Measurements from ENCODE around the gene PREPL.

The PREPL gene

GRCh38 chr2:44361330-44362206 is at the start of gene PREPL, which contains the start of gene CAMKMT:
Gene PREPL, minus strand, starts transcription at chr2:44361494. Its CDS starts 15,152 bp downstream, at chr2:44346342.
Gene CAMKMT, plus strand, starts transcription at chr2:44361947.
- H3K9me3 ChIP-seq (replicated peaks; ENCODE audit: insufficient read depth, low read length): no peaks in the 10 kb centered on the region
- H3K9me2 ChIP-seq (replicated peaks; ENCODE audit: insufficient read depth, low read length): no peaks in the 10 kb centered on the region
- peaks cover 6% of the 10 kb centered on the region for H3F3A ChIP-seq (ENCODE audit: insufficient read depth, low read length)
- H4K20me1 ChIP-seq (ENCODE audit: insufficient read depth, low read length): no peaks in the 10 kb centered on the region
- H3K4me3 ChIP-seq (ENCODE audit: low read length): peak within 1 kb of the TSS; percentile 75
- peak within 1 kb of the TSS; percentile 86 for H3K27ac ChIP-seq (ENCODE audit: low read length)
- H3K9ac ChIP-seq (ENCODE audit: low read length): peak within 1 kb of the TSS; percentile 94
- peak; percentile 97 for DNase-seq
- peaks cover 13% of the 10 kb centered on the region; the same call in 1 of the 2 replicates for H3K4me1 ChIP-seq (ENCODE audit: low read length)
- H3K79me2 ChIP-seq (ENCODE audit: low read length): peaks cover 57% of the 10 kb centered on the region
- H3K36me3 ChIP-seq (replicated peaks; ENCODE audit: insufficient read depth, low read length): no peaks in the 10 kb centered on the region
- H3K27me3 ChIP-seq (replicated peaks; ENCODE audit: insufficient read depth, low read length): no peaks in the 10 kb centered on the region
- peak within 1 kb of the TSS; percentile 79 for H3K4me2 ChIP-seq (ENCODE audit: low read depth, low read length)
- H2AFZ ChIP-seq (ENCODE audit: low read length): peak within 1 kb of the TSS; percentile 78
- no peak for TF ChIP-seq CTCF (IDR thresholded peaks at IDR 0.05; ENCODE audit: low read length)
- TF ChIP-seq EZH2 (optimal IDR thresholded peaks at IDR 0.05; ENCODE audit: low read depth, low read length): no peak
- no peak for TF ChIP-seq EZH2phosphoT487 (IDR thresholded peaks at IDR 0.05; ENCODE audit: low read length)

GRCh38 chr2:44398243-44398897 is 37.1 kb upstream of the PREPL start:
- Histone ChIP-seq H3K4me2 (ENCODE audit: low read depth, low read length) (no peak overlapping the region), H3K4me3 (ENCODE audit: low read length) (no peak overlapping the region), H2AFZ (ENCODE audit: low read length) (no peak overlapping the region), H3K27ac (ENCODE audit: low read length) (no peak overlapping the region), H3K9me2 (replicated peaks; ENCODE audit: insufficient read depth, low read length) (no peaks in the 10 kb centered on the region), H3K36me3 (replicated peaks; ENCODE audit: insufficient read depth, low read length) (no peaks in the 10 kb centered on the region), H4K20me1 (ENCODE audit: insufficient read depth, low read length) (no peaks in the 10 kb centered on the region), H3K9me3 (replicated peaks; ENCODE audit: insufficient read depth, low read length) (no peaks in the 10 kb centered on the region), H3K4me1 (ENCODE audit: low read length) (no peaks in the 10 kb centered on the region), H3K9ac (ENCODE audit: low read length) (no peak overlapping the region), H3K27me3 (replicated peaks; ENCODE audit: insufficient read depth, low read length) (no peaks in the 10 kb centered on the region), H3F3A (ENCODE audit: insufficient read depth, low read length) (no peaks in the 10 kb centered on the region), H3K79me2 (ENCODE audit: low read length) (no peaks in the 10 kb centered on the region)
- TF ChIP-seq CTCF (IDR thresholded peaks at IDR 0.05; ENCODE audit: low read length): no peak
- no peak for TF ChIP-seq EZH2phosphoT487 (IDR thresholded peaks at IDR 0.05; ENCODE audit: low read length)
- no peak for TF ChIP-seq EZH2 (optimal IDR thresholded peaks at IDR 0.05; ENCODE audit: low read depth, low read length)
- no peak for DNase-seq

GRCh38 chr2:44397447-44398175 is 36.3 kb upstream of the PREPL start:
- TF ChIP-seq EZH2phosphoT487 (IDR thresholded peaks at IDR 0.05; ENCODE audit: low read length) (no peak), CTCF (IDR thresholded peaks at IDR 0.05; ENCODE audit: low read length) (no peak), EZH2 (optimal IDR thresholded peaks at IDR 0.05; ENCODE audit: low read depth, low read length) (no peak)
- no peaks in the 10 kb centered on the region for H3K9me3 ChIP-seq (replicated peaks; ENCODE audit: insufficient read depth, low read length)
- no peaks in the 10 kb centered on the region for H3K27me3 ChIP-seq (replicated peaks; ENCODE audit: insufficient read depth, low read length)
- no peak for DNase-seq
- no peaks in the 10 kb centered on the region for H3K9me2 ChIP-seq (replicated peaks; ENCODE audit: insufficient read depth, low read length)
- no peaks in the 10 kb centered on the region for H3K4me1 ChIP-seq (ENCODE audit: low read length)
- no peaks in the 10 kb centered on the region for H4K20me1 ChIP-seq (ENCODE audit: insufficient read depth, low read length)
- H3K79me2 ChIP-seq (ENCODE audit: low read length): no peaks in the 10 kb centered on the region
- H3K36me3 ChIP-seq (replicated peaks; ENCODE audit: insufficient read depth, low read length): no peaks in the 10 kb centered on the region
- no peaks in the 10 kb centered on the region for H3F3A ChIP-seq (ENCODE audit: insufficient read depth, low read length)
- H3K4me2 ChIP-seq (ENCODE audit: low read depth, low read length): no peak overlapping the region
- no peak overlapping the region for H3K9ac ChIP-seq (ENCODE audit: low read length)
- H3K4me3 ChIP-seq (ENCODE audit: low read length): no peak overlapping the region
- no peak overlapping the region for H2AFZ ChIP-seq (ENCODE audit: low read length)
- H3K27ac ChIP-seq (ENCODE audit: low read length): no peak overlapping the region
